Measurements from ENCODE around the gene SLC25A25. TPM values are rescaled to one million over a fixed set of nuclear protein-coding genes. Genes with fewer than 3 reads are reported as not detected.
A peak's percentile ranks its signal among the peaks of the same experiment; 100 is the strongest.

SLC25A25 gene
- total and polyA plus RNA-seq, 9 of the 15 experiments (the other 6 are each of a cell fraction or from before 2014, with no cell fraction given), result 0.07 to 35.9 (median 23.2) TPM

DNA sequence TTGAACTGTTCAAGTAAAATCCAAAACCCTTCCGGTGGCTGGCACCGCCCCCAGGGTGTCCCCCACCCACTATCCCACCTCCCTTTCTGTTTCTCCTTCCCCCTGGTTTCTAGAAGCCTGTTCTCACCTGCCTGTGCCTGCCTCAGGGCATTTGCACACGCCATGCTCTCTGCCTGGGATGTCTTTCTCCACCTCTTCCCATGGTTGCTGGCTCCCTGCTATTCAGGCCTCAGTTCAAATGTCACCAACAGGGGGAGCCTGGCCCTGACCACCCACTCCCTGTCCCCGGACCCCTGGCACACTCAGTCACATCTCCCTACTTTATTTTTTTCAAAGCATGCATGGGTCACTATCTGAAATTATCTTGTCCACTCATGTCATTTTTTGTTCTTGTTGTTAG is 47.3 kb upstream of the SLC25A25 start (continued):
- TF ChIP-seq RFX7 (CRISPR knock-in tag; IDR thresholded peaks at IDR 0.05), result no peak

GRCh38 chr9:128021098-128021497 is 46.9 kb upstream of the SLC25A25 start:
- H3K27me3 ChIP-seq (ENCODE audit: control insufficient read depth in 2 of 2, insufficient read depth in 2 of 2, low read length in 2 of 2), result no peaks in the 10 kb centered on the region
- DNase-seq (ENCODE audit: extremely low read depth in 1 of 4, low spot score in 3 of 4) (no peak), FAIRE-seq (peak; percentile 32), ATAC-seq (no peak)
- H3K9me3 ChIP-seq (replicated peaks; ENCODE audit: control insufficient read depth, insufficient read depth, low read depth, low read length), result no peaks in the 10 kb centered on the region
- H3K27ac ChIP-seq (ENCODE audit: extremely low read depth, low read depth, low read length), result no peak overlapping the region
- TF ChIP-seq SMARCA5 (IDR thresholded peaks at IDR 0.05) (0 out of 2 replicates have a peak, but pooled peaks have one; percentile 2), ATF7 (IDR thresholded peaks at IDR 0.05) (no peak), CTBP1 (IDR thresholded peaks at IDR 0.05; ENCODE audit: borderline replicate concordance) (no peak)
- BruUV-seq (replicated peaks), result no TSS peak
- in situ Hi-C loops (cut with MboI) (no loop called here), intact Hi-C loops (cut with micrococcal nuclease) (no loop called here)
- 0% methylated on average over 1 of the region's 1 CpG for WGBS (ENCODE audit: insufficient coverage, low coverage, missing lambda C conversion rate)
- no peaks in the 10 kb centered on the region for H3K79me2 ChIP-seq (ENCODE audit: control insufficient read depth, insufficient read depth, low read length)
- no peak overlapping the region for H3K4me3 ChIP-seq
- H3K4me2 ChIP-seq (ENCODE audit: insufficient read depth, low read length), result no peak overlapping the region
- ChIA-PET POLR2A (interaction anchor here (0.9 kb wide), 1 partner anchor 8 kb away, joined by 3 read pairs; no protein-coding TSS in a partner anchor), CTCF (ENCODE audit: low intra/inter-chr PET ratio) (no interaction called here)
- H3K9me1 ChIP-seq (ENCODE audit: control insufficient read depth, insufficient read depth, low read length), result no peaks in the 10 kb centered on the region
- H3K9ac ChIP-seq (ENCODE audit: insufficient read depth in 1 of 2, low read depth in 2 of 2, low read length in 2 of 2), result no peak overlapping the region
- H3K36me3 ChIP-seq (ENCODE audit: control insufficient read depth, insufficient read depth, low read length), result no peaks in the 10 kb centered on the region
- H2AFZ ChIP-seq (ENCODE audit: low read depth, low read length), result no peak overlapping the region
- H3K4me1 ChIP-seq (replicated peaks in 1 of 2; ENCODE audit: control insufficient read depth in 2 of 2, insufficient read depth in 2 of 2, low read length in 2 of 2), result peaks cover 2 to 7% of the 10 kb centered on the region in 2 experiments; a peak in 2 of 5 replicates
- H4K20me1 ChIP-seq (replicated peaks; ENCODE audit: control insufficient read depth, insufficient read depth, low read length), result no peaks in the 10 kb centered on the region

DNA sequence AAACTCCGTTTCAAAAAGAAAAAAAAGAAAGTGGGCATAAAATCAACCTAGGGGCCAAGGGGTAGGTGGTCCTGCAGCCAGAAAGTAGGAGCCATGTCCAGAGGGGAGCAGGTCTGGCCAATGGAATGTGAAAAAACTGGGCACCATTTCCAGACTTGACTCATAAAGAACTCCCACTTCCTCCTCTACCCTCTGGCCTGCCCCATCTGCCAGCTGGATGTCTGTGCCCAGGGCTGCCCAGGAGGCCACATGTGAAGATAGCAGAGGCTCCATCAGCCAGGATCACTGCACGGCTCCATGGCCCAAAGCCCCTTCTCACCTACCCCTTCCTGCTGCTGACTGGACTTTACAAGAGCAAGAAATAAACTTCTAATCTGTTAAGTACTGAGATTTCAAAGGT is 45.1 kb upstream of the SLC25A25 start:
- 47% methylated on average over 2 of the region's 2 CpGs for WGBS (ENCODE audit: insufficient coverage, low coverage, missing lambda C conversion rate)
- POLR2A ChIA-PET, result interaction anchor here (0.6 kb wide), 1 partner anchor 50 kb away, joined by 3 read pairs; no protein-coding TSS in a partner anchor
- TF ChIP-seq NCOR1 (IDR thresholded peaks at IDR 0.05) (no peak), ZNF41 (CRISPR knock-in tag; conservative IDR thresholded peaks at IDR 0.05) (no peak), ZBTB2 (IDR thresholded peaks at IDR 0.05) (no peak), CREB3 (tag; conservative IDR thresholded peaks at IDR 0.05; ENCODE audit: low read depth) (no peak), NR4A1 (CRISPR knock-in tag; IDR thresholded peaks at IDR 0.05) (no peak), NR4A1 (tag; IDR thresholded peaks at IDR 0.05) (no peak), SUPT5H (IDR thresholded peaks at IDR 0.05) (no peak)
- TF ChIP-seq, protein P1, sequence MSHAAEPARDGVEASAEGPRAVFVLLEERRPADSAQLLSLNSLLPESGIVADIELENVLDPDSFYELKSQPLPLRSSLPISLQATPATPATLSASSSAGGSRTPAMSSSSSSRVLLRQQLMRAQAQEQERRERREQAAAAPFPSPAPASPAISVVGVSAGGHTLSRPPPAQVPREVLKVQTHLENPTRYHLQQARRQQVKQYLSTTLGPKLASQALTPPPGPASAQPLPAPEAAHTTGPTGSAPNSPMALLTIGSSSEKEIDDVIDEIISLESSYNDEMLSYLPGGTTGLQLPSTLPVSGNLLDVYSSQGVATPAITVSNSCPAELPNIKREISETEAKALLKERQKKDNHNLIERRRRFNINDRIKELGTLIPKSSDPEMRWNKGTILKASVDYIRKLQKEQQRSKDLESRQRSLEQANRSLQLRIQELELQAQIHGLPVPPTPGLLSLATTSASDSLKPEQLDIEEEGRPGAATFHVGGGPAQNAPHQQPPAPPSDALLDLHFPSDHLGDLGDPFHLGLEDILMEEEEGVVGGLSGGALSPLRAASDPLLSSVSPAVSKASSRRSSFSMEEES (CRISPR knock-in tag; IDR thresholded peaks at IDR 0.05), result no peak

More for the DNA sequence above, 45.1 kb upstream of the SLC25A25 start:
- Histone ChIP-seq H3K9ac (ENCODE audit: insufficient read depth in 1 of 2, low read depth in 2 of 2, low read length in 2 of 2) (peak overlapping the region in 1 of 2 experiments; percentile 37; a peak in 1 of 4 replicates), H3K9me3 (replicated peaks; ENCODE audit: control insufficient read depth, insufficient read depth, low read depth, low read length) (no peaks in the 10 kb centered on the region), H3K79me2 (ENCODE audit: control insufficient read depth, insufficient read depth, low read length) (no peaks in the 10 kb centered on the region), H3K4me2 (ENCODE audit: insufficient read depth, low read length) (no peak overlapping the region), H3K36me3 (ENCODE audit: control insufficient read depth, insufficient read depth, low read length) (no peaks in the 10 kb centered on the region), H3K27me3 (ENCODE audit: control insufficient read depth in 2 of 2, insufficient read depth in 2 of 2, low read length in 2 of 2) (no peaks in the 10 kb centered on the region), H4K20me1 (replicated peaks; ENCODE audit: control insufficient read depth, insufficient read depth, low read length) (no peaks in the 10 kb centered on the region), H3K27ac (ENCODE audit: extremely low read depth, low read depth, low read length) (no peak overlapping the region), H3K4me3 (no peak overlapping the region), H3K4me1 (replicated peaks in 1 of 2; ENCODE audit: control insufficient read depth in 2 of 2, insufficient read depth in 2 of 2, low read length in 2 of 2) (peaks cover 2 to 12% of the 10 kb centered on the region in 2 experiments; a peak in 3 of 5 replicates), H3K9me1 (ENCODE audit: control insufficient read depth, insufficient read depth, low read length) (no peaks in the 10 kb centered on the region), H2AFZ (ENCODE audit: low read depth, low read length) (no peak overlapping the region)
- intact Hi-C loops (cut with micrococcal nuclease), result no loop called here
- in situ Hi-C loops (cut with MboI), result no loop called here
- FAIRE-seq (no peak), ATAC-seq (no peak), DNase-seq (ENCODE audit: extremely low read depth in 1 of 4, low spot score in 3 of 4) (no peak)
- CTCF ChIA-PET (ENCODE audit: low intra/inter-chr PET ratio), result no interaction called here
- BruUV-seq (replicated peaks), result no TSS peak
